GM18499 (cell line): Measurements from ENCODE around the gene SUN3.

ENCODE experiments used
- ATAC-seq: cut with Tn5 transposase; IDR thresholded peaks from one replicate; pipeline ENCODE4 v1.9.1; 2021; ENCODE audit warnings: moderate number of reproducible peaks; ENCODE audit not compliant: insufficient read depth, unreplicated experiment

Gene SUN3, protein sequence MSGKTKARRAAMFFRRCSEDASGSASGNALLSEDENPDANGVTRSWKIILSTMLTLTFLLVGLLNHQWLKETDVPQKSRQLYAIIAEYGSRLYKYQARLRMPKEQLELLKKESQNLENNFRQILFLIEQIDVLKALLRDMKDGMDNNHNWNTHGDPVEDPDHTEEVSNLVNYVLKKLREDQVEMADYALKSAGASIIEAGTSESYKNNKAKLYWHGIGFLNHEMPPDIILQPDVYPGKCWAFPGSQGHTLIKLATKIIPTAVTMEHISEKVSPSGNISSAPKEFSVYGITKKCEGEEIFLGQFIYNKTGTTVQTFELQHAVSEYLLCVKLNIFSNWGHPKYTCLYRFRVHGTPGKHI

DNA sequence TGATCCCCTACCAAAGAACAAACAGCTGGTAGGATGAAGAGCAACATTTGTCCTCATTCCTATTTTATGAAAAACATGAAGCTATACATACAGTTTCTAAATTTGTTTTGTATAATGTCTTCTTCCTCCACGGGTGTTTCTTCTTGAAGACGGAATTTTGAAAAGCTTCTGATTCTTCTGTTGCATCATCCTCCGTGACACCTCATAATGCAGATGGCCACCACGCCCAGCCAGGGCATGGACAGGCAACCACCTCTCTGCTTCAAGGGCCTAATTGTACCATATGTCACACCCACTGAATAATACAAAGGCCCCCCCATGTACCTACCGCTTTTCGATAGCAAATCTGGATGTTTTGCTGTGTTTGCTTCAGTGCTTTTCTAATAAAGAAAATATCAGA lies at the start of gene SUN3:
TSS of gene SUN3 (minus strand) at position 170 of the 400 bp plus-strand sequence. CDS start at position 1, 169 bp downstream.
- no peak for ATAC-seq

DNA sequence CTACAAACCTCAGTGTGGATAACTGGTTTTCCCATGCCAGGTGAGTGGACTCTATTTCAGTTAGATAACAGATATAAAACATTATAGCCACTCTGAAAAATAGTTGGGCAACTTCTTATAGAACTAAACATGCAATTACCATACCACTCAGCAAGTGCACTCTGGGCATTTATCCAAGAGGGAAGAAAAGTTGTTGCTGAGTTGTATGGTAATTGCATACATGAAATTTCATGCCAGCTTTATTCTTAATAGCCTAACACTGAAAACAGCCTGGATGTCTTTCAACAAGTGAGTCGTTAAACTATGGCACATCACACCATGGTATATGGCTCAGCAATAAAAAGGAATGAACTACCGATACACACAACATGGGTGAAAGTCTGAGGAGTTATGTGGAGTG lies 49.6 kb upstream of the SUN3 start:
- no peak for ATAC-seq

DNA sequence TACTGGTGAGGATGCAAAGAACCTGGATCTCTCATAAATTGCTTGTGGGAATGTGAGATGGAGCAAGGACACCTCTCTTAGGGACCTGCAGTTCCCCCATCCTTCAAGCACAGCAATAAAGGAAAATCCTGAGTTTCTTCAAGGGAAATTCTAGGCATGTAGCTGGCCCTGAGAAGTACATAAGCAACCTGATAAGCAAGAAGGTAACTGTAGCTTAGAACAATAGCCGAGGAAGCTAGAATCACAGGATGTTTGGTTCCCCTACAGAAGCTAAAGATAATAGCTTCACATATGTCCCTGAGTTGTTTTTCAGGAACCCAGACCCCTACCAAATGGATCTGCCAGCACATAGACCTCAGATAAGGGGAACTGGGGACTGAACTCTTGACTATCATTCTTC lies 48.5 kb upstream of the SUN3 start:
- ATAC-seq: no peak

DNA sequence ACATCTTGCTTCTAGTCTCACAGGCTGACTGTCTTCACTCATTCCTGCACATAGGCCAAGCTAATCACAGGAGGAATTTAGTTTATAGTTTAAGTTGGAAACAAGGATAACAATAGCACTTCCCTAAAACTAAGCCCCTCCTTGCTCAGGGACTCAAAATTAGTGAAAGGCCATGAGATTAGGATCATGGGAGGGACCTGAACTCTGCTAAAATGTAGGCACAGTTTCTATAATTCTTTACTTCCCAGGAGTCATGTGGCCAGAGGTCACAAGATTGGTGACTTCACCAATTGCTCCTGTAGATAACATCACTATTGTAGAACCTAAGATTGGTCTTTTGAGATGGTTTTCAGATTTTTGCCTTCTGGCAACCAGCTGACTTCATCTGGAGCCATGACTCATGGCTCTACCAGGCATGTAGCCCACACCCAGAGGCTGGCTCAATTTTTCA lies 45.3 kb upstream of the SUN3 start:
- ATAC-seq: no peak

DNA sequence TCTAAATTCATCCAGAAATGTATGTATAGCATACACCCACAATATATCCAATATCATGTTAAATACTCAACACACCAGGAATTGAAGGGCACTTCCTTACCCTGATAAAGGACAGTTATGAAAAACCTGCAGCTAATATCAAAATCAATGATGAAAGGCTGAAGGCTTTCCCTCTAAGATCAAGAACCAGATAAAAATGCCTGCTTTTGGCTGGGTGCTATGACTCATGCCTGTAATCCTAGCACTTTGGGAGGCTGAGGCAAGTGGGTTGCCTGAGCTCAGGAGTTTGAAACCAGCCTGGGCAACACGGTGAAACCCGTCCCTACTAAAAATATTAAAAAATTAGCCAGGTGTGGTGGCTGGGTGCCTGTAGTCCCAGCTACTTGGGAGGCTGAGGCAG lies 38.6 kb upstream of the SUN3 start:
- ATAC-seq: no peak

DNA sequence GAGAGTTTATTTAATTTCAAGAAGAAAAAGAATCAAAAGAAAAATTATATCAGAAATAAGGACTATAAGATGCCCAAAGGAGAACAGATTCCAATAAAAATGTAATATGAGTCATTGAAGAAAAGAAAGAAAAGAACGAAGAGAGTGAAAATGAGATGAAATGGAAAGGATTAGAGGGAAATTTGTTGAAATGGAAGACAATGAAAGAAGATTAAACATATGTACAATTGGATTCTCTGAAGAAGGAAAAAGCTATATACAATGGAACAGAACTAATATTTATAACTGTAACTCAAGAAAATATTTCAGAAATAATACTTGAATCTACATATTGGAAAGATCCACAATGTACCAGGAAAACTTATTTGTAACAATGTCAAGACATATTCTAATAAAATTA lies 35.1 kb upstream of the SUN3 start:
- ATAC-seq: no peak

DNA sequence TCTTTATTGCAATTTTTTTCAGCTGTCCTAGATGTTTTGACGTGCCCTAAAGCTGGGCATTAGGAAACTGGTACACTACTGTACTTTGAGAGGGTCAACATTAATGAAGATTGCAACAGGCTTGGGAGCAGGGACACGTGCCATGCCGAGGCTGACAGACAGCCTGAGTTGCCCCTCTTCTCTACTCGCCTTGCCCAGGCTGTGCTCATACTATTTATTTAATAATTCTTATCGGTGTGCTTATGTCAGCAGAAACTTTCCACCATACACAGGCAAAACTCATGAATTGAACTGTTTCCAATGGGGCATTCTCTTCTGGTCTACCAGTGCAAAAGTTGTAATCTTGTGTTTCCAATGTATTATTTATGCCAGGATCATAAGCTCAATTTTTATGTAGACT lies 30.8 kb upstream of the SUN3 start:
- ATAC-seq: no peak

DNA sequence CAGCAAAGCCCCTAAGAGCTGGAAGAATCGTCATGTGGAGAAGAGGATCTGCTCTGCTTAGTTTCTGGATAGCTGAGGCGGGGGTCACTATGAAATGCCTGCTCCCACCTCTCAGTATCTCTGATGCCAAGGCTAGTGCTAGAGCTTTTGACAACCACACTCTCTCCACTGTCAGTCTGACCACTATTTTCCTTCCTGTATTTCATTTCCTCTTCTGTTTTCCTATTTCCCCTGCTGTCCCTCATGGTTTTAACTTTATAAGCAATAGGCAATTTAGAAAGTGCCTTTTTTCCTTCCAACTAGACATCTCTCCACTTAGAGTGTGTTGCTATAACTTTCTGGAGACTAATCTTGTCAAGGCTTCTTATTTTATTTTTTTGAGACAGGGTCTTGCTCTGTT lies 30.1 kb upstream of the SUN3 start:
- ATAC-seq: no peak

DNA sequence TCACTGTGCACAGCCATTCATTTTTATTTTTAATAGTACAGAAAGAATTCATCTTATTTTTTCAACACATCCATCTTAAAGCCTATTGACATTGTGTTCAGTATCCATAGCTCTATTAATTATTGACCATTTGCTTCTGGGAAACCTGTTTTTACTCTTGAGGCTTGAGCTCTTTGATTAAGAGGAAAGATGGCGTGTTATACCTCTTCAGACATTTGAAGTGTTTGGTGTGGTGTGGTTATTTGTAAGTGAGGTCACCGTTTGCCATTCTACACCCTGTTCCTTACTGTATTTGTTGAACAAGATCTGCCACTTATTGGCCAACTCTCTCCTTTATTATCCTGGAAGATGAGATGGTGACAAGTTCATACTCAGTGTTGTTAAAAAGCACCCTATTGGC lies 24.8 kb upstream of the SUN3 start:
- ATAC-seq: no peak

DNA sequence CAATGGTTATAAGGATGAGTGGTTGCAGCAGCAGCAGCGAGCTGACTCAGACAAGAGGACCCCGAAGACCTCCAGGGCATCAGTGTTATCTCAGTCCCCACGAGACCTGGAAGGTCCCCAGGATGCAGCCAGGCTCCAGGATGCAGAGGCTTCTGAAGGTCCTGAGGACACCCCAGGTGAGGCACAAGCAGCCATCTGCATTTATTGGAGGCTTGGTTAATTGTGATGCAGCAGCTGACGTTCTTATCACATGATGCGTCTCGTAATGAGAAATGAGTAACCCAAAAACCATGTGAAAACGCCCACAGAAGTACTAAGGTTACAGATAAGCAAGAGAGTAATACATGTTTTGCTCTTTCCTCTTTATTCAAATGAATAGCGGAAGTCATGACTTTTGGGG lies 23.8 kb upstream of the SUN3 start:
- ATAC-seq: peak; percentile 91

DNA sequence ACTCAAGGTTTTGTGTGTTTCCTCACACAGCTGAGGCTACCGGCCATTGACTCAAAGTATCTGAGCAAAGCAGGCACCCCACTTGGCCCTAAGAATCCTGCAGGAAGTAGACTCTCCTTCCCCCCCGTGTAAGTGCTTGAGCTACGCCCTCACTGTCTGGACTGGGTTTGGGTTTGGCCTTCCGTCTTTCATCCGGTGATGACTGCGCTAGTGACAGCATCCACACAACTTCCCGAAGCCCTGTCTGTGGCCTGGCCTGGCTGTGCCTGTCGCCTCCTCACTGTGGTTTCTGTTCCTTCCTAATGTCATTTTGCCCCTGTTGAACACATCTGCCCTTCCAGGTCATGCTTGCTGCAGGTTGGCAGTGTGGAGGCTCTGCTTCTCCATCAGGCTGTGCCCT lies 20.9 kb upstream of the SUN3 start:
- no peak for ATAC-seq

DNA sequence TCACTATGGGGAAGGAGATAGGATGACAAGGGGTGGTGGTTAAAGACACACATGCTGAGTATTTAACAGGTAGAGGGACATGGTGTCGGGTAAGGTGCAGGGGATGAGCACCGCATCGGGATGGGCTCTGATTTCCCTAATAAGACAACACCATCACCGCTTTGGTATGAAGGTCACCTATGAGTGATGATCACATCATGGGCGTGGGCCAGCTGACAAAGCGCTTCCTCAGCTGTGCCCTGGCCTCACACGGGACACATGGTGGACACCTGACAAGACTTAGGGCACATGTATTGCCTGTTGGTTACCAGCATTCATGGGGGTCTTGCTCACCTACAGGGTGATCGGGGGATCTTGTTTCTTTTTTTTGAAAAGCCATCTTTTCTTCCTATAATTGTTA lies 19.2 kb upstream of the SUN3 start:
- no peak for ATAC-seq

DNA sequence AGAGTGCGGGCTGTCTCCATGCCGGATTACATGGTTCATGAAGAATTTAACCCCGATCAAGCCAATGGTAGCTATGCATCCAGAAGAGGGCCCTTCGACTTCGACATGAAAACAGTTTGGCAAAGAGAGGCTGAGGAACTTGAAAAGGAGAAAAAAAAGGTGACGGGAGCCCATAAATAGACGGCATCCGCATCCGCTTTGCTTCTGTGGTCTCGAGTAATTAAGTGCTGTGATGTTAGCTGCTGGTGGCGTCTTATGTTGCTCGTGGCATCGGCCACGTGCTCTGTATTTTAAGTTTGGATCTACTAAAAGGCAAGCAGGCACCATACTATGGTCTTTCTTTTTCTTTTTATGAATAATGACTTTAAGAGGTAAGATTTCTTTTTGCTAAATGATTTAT lies 17.6 kb upstream of the SUN3 start:
- ATAC-seq: no peak

DNA sequence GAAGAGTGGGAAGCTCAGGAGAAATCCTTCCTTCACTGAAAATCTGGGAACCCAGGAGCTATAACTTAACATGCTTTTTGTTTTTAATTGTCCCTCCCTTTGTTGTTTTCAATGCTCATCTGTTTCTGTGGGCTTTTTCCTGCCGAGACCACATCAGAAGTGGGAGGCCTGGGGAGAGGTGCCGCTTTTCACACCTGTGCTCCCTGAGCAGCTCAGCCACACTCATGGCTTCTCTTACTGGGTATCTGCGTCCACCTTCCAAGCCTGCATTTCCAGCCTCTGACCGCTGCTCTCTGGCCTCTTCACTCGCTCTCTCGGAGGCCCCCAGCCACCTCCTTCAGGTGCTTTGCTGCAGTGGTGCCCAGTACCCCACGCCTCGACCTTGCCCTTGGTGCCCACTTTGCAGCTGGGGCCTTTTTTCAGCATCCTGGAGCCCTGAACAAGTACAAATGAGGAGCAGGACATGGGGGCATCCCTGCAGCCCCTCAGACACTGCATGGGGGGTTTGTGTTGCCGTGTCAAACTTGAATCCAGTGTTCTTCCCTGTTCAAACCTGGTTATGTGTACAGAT lies 16.4 kb upstream of the SUN3 start:
- no peak for ATAC-seq

DNA sequence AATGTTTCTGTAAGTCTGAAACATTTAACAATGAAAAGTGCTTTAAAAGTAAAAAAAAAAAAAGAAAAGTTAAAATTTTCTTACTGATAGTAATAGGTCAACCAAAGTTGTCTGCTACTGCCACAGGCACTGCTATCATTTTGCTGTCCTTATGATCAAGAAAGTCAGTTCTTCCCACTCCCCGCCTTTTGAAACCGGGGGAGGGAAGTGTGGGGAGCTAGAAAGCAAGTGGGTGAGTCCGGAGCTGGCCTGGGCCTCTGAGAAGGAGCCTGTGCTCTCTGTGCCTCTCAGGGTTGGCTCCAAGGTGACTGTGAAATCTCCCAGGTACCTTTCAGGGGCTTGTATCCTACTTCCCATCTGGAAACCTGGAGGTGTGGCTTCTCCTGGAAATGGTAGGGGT lies 13.7 kb upstream of the SUN3 start:
- ATAC-seq: no peak

DNA sequence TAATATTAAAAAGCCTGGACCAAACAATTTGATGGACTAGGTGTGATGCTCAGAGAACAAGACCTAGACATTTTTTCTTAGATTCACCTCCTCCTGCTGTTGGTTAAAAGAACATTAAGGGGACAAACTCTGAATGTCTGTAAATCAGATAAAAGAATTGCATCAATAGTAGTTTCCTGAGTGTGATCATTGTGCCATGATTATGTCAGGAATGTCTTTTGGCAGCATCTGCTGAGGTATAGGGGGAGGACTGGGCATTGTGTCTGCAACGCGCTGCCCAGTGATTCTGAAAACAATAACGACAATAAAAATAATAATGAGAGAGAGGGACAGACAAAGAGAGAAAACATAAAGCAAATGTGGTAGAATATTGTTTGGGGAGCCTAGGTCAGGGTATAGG lies 13.3 kb upstream of the SUN3 start:
- no peak for ATAC-seq

DNA sequence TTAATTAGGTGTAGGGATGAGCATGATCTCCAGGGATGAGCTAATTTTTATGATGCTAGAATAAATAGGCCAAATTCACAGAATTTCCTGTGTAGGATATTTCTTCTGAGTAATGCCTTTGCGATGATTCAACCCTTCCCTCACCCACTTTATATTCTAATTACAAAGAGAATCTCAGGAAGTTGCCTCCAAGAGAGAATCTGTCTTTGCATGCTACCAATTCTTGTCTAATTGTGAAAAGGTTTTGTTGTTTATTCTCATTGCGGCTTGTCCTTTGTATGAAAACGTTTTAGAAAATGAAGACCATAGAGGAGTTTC lies 12.7 kb upstream of the SUN3 start:
- ATAC-seq: no peak

DNA sequence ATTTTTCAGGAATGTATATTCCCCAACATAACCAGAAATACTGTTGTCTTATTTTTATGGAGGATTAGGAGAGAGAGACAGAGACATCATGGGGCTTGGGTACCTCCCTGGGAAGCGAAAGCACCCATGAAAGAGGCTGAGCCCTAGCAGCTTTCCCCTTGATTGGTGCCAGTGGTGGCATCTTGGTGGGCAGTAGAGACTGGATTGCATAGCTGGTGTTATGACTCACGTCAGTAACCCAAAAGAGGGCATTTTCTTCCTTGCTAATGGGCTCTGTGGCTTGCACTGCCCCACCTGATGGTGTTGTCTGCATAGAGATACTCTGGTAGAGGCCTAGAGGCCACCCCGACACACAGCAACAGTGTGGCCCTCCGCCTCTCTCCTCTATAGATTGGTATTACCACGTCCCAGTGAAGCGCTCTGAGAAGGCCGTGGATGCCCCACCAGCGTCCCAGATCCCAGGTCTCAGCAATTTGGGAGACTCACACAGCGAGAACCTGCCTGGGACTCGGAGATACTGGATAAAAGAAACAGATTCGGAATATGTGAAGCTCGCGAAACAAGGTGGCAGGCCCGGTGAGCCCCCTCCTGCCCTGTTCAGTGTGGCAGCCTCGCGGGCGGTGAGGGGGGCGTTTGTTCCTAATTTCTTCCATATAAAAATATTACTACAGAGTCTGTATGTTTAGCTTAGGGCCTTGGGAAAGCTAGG lies 12.2 kb upstream of the SUN3 start:
- ATAC-seq: no peak

DNA sequence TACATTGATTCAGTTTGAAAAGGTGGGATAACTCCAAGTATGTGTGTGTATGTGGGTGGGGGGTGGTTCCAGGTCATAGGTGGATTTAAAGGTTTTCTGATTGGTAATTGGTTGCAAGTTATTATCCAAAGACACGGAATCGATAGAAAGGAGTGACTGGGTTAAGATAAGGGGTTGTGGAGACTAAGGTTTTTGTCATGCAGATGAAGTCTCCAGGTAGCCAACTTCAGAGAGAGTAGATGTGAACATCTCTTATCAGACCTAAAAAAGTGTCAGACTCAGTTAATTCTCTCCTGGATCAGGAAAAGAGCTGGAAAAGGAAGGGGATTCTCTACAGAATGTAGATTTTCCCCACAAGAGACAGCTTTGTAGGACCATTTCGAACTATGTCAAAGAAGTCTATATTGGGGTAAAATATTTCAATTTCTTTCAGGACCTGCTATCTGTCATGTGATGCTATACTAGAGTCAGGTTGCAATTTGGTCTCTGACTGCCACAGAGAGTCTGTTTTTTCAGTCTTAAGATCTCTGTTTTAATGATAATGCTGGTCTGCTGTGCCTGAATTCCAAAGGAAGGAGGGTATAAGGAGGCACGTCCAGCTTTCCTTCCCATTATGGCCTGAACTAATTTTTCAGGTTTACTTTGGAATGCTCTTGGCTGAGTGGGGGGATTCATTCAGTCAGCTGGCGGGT lies 10.1 kb upstream of the SUN3 start:
- no peak for ATAC-seq

DNA sequence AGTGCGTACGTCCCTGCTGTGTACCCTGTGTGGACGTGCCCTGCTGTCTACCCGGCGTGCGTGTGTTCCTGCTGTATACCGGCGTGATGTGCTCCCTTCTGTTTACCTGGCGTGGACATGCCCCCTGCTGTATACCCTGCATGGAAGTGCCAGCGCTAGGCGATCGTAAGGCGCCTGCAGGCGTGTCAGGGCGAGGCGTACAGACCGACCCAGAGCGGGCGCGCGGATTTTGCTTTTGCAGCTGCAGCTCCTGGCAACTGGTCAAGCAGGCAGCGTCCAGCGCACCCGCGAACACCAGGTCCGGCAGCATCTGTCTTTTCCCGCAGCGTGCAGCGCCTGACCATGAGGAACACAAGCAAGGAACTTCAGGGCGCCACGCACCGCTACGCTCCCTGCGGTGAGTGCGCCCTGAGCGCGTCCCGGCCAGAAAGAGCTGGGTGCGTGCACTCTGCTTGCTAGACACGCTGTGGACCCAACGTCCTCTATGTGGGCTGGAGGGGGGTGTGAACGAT lies 7.1 kb upstream of the SUN3 start:
- no peak for ATAC-seq
